HepG2 (cell line): ENCODE measurements around the gene NDUFB5. TPM values are rescaled to one million over a fixed set of nuclear protein-coding genes. Genes with fewer than 3 reads are reported as not detected.

ENCODE experiments used
- CCDC6 ChIP-seq: sonication (generic); formaldehyde crosslinking; IDR thresholded peaks from 2 replicates; pipeline ENCODE4 v1.8.1; 2022; ENCODE audit warnings: mild to moderate bottlenecking, missing genetic modification reagents, moderate library complexity
- JARID2 ChIP-seq: sonication (generic); formaldehyde crosslinking; IDR thresholded peaks from 2 replicates; pipeline ENCODE4 v1.8.1; 2023; ENCODE audit warnings: missing genetic modification reagents, inconsistent platforms; ENCODE audit not compliant: insufficient replicate concordance
- KDM2A ChIP-seq: sonication (generic); formaldehyde crosslinking; IDR thresholded peaks from 2 replicates; pipeline ENCODE4 v1.4.0; 2020; ENCODE audit warnings: low read depth, missing genetic modification reagents, borderline replicate concordance
- MAZ ChIP-seq, 2 experiments: sonication (generic) in 1 of 2; formaldehyde crosslinking in 1 of 2; IDR thresholded peaks; 2 replicates each; pipeline versions ENCODE4 v1.5.0 to v1.6.1; 2012 to 2020; ENCODE audit warnings: low read depth in 2 of 2, mild to moderate bottlenecking in 2 of 2, borderline replicate concordance in 1 of 2, improper control_type of control experiment in 1 of 2, low read length in 1 of 2, missing genetic modification reagents in 1 of 2, moderate library complexity in 1 of 2
- THAP11 ChIP-seq: IDR thresholded peaks from 2 replicates; pipeline ENCODE4 v1.6.1; 2016; ENCODE audit warnings: missing biosample characterization, missing genetic modification reagents
- TOPORS ChIP-seq: sonication (generic); formaldehyde crosslinking; IDR thresholded peaks from 2 replicates; pipeline ENCODE4 v1.8.0; 2023; ENCODE audit warnings: mild to moderate bottlenecking, missing genetic modification reagents
- ZBTB14 ChIP-seq: sonication (generic); formaldehyde crosslinking; IDR thresholded peaks from 2 replicates; pipeline ENCODE4 v1.4.0; 2020; ENCODE audit warnings: missing genetic modification reagents
- ZBTB42 ChIP-seq: sonication (generic); formaldehyde crosslinking; IDR thresholded peaks from 2 replicates; pipeline ENCODE4 v1.5.0; 2020; ENCODE audit warnings: mild to moderate bottlenecking, missing genetic modification reagents
- ZFP36L1 ChIP-seq: sonication (generic); formaldehyde crosslinking; IDR thresholded peaks from 2 replicates; pipeline ENCODE4 v1.8.0; 2022; ENCODE audit warnings: mild to moderate bottlenecking, missing genetic modification reagents, moderate library complexity
- ZFP41 ChIP-seq: sonication (generic); formaldehyde crosslinking; IDR thresholded peaks from 2 replicates; pipeline ENCODE4 v1.4.0; 2020; ENCODE audit warnings: mild to moderate bottlenecking, missing genetic modification reagents, borderline replicate concordance
- ZNF318 ChIP-seq: sonication (generic); formaldehyde crosslinking; IDR thresholded peaks from 2 replicates; pipeline ENCODE4 v1.4.0; 2020; ENCODE audit warnings: mild to moderate bottlenecking, missing genetic modification reagents
- ZNF33B ChIP-seq: sonication (generic); formaldehyde crosslinking; IDR thresholded peaks from 2 replicates; pipeline ENCODE4 v1.5.1; 2020; ENCODE audit warnings: mild to moderate bottlenecking, missing genetic modification reagents
- ZNF607 ChIP-seq: sonication (generic); formaldehyde crosslinking; IDR thresholded peaks from 2 replicates; pipeline ENCODE4 v1.5.1; 2020; ENCODE audit warnings: missing genetic modification reagents, mild to moderate bottlenecking, borderline replicate concordance
- ZNF766 ChIP-seq: sonication (generic); formaldehyde crosslinking; IDR thresholded peaks from 2 replicates; pipeline ENCODE4 v1.5.0; 2020; ENCODE audit warnings: missing genetic modification reagents, borderline replicate concordance
- ZNF781 ChIP-seq: sonication (generic); formaldehyde crosslinking; IDR thresholded peaks from 2 replicates; pipeline ENCODE4 v1.5.1; 2020; ENCODE audit warnings: borderline replicate concordance, mild to moderate bottlenecking, missing genetic modification reagents; ENCODE audit errors: not compliant biosample characterization
- ZNF790 ChIP-seq: sonication (generic); formaldehyde crosslinking; IDR thresholded peaks from 2 replicates; pipeline ENCODE4 v1.8.0; 2022; ENCODE audit warnings: missing genetic modification reagents, mild to moderate bottlenecking, borderline replicate concordance
- polyA plus RNA-seq, 8 experiments: library from polyadenylated mRNA; depleted of rRNA in 3 of 8; stranded (reverse) in 7 of 8; unstranded in 1 of 8; fragments of >200 nt; fragmentation: Illumina TruSeq in 4 of 8; extraction: Trizol in 4 of 8; gene quantifications; 2 replicates each; pipeline versions ENCODE4 v1.2.1 to v1.2.3, GENCODE V29; 2011 to 2016; ENCODE audit warnings: low read depth in 4 of 8, missing spikeins in 1 of 8, mixed read lengths in 1 of 8; ENCODE audit not compliant: insufficient read depth in 1 of 8
- total RNA-seq, 5 experiments: library from RNA; depleted of rRNA; stranded (reverse); fragments of >200 nt; fragmentation: Illumina TruSeq; extraction: Trizol; gene quantifications; 2 replicates each; pipeline ENCODE4 v1.2.3, GENCODE V29; 2016; ENCODE audit warnings: low read depth in 1 of 5
- TF ChIP-seq, protein P1 (sequence below): sonication (generic); formaldehyde crosslinking; IDR thresholded peaks from 2 replicates; pipeline ENCODE4 v1.8.1; 2023; ENCODE audit warnings: mild to moderate bottlenecking, missing genetic modification reagents

Gene NDUFB5
- total and polyA plus RNA-seq, 2 of the 13 experiments (the other 11 are each of a cell fraction or from before 2014, with no cell fraction given) = 43.3 to 120 TPM

GRCh38 chr3:179604321-179605078 is at the start of gene NDUFB5, which contains the start of gene MRPL47 (continued):
- TF ChIP-seq, protein P1, sequence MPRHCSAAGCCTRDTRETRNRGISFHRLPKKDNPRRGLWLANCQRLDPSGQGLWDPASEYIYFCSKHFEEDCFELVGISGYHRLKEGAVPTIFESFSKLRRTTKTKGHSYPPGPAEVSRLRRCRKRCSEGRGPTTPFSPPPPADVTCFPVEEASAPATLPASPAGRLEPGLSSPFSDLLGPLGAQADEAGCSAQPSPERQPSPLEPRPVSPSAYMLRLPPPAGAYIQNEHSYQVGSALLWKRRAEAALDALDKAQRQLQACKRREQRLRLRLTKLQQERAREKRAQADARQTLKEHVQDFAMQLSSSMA (CRISPR knock-in tag) = 0 out of 2 replicates have a peak, but pooled peaks have one; percentile 86
- TF ChIP-seq CCDC6 (CRISPR knock-in tag) (no peak; the same call in 1 of the 2 replicates), ZNF318 (no peak), ZNF607 (CRISPR knock-in tag) (peak; percentile 82; the same call in 1 of the 2 replicates), ZNF790 (CRISPR knock-in tag) (no peak), THAP11 (CRISPR knock-in tag) (peak; percentile 92), ZFP36L1 (CRISPR knock-in tag) (no peak), ZFP41 (CRISPR knock-in tag) (no peak), ZNF33B (CRISPR knock-in tag) (no peak), JARID2 (peak; percentile 32), KDM2A (peak; percentile 79), ZNF766 (CRISPR knock-in tag) (peak; percentile 85; the same call in 1 of the 2 replicates), ZNF781 (CRISPR knock-in tag) (peak; percentile 56), TOPORS (CRISPR knock-in tag) (peak; percentile 14; the same call in 1 of the 2 replicates), MAZ (IDR thresholded peaks at IDR 0.05; ENCODE audit: borderline replicate concordance, low read depth, low read length) (no peak), MAZ (CRISPR knock-in tag; IDR thresholded peaks at IDR 0.05; ENCODE audit: low read depth) (0 out of 2 replicates have a peak, but pooled peaks have one; percentile 11), ZBTB42 (CRISPR knock-in tag) (no peak), ZBTB14 (CRISPR knock-in tag) (no peak; the same call in 1 of the 2 replicates)
